K562 (cell line): ENCODE results near the gene SPRED2.

Experiments used
- CHD2 ChIP-seq: IDR thresholded peaks from 2 replicates; pipeline ENCODE4 v1.6.1; 2011; ENCODE audit warnings: low read depth, low read length
- ESRRA ChIP-seq: fragments of 450-650 bp; IDR thresholded peaks from 2 replicates; pipeline ENCODE4 v1.6.1; 2014; ENCODE audit warnings: low read depth, mild to moderate bottlenecking, moderate library complexity, borderline replicate concordance
- SNRNP70 ChIP-seq: fragments of 200-400 bp; formaldehyde crosslinking; optimal IDR thresholded peaks from 2 replicates; pipeline ENCODE3; 2017; ENCODE audit warnings: low read depth, low read length
- SOX6 ChIP-seq: fragments of 450-650 bp; IDR thresholded peaks from 2 replicates; pipeline ENCODE4 v1.6.1; 2014; ENCODE audit warnings: mild to moderate bottlenecking
- ZBTB34 ChIP-seq: fragments of 250-450 bp; sonication (Bioruptor Pico); IDR thresholded peaks from 2 replicates; pipeline ENCODE4 v1.8.0; 2021; ENCODE audit warnings: mild to moderate bottlenecking, moderate library complexity
- TF ChIP-seq, protein P1 (sequence below), 3 experiments: IDR thresholded peaks in 2 of 3; conservative IDR thresholded peaks in 1 of 3; 2 replicates each; pipeline ENCODE4 v1.5.1; 2011 to 2012; ENCODE audit warnings: low read length in 3 of 3, mild to moderate bottlenecking in 3 of 3, control low read depth in 2 of 3, improper control_type of control experiment in 1 of 3, inconsistent platforms in 1 of 3, low read depth in 1 of 3, mixed read lengths in 1 of 3, moderate library complexity in 1 of 3; ENCODE audit not compliant: insufficient read depth in 2 of 3

DNA sequence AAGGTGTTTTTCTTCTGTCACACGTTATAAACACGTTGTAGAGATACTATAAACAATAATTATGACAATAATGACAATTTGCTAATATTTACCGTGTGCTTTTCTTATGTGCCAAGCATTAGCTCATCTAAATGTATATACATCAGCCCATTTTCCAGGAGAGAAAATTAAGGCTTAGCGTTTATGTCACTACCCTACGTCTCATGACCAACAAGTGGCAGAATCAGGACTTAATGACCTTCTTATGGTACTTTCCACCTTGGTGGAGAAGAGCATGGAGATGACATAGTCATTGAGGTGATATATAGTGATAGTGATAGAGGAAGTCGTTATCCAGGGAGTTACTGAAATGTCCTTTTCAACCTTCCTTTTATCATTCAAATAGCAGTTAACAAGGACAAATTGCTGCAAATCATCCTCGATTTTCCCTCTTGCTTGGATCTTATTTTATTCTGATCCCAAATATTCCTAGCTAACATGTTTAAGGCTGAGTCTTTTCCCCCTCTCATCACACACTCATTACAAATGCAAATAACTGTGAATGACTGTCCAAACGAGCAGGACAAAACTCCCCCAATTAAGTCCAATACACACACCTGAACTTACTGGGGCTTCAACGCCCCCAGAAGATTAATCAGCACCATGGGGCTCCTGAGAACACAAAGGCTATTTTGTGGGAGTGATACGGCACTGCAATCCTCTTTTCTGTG, 27.3 kb downstream of the SPRED2 start:
- TF ChIP-seq ZBTB34 (CRISPR knock-in tag) (no peak), ESRRA (peak; percentile 59; the same call in 1 of the 2 replicates), CHD2 (no peak), SNRNP70 (no peak), SOX6 (no peak)
- TF ChIP-seq, protein P1, sequence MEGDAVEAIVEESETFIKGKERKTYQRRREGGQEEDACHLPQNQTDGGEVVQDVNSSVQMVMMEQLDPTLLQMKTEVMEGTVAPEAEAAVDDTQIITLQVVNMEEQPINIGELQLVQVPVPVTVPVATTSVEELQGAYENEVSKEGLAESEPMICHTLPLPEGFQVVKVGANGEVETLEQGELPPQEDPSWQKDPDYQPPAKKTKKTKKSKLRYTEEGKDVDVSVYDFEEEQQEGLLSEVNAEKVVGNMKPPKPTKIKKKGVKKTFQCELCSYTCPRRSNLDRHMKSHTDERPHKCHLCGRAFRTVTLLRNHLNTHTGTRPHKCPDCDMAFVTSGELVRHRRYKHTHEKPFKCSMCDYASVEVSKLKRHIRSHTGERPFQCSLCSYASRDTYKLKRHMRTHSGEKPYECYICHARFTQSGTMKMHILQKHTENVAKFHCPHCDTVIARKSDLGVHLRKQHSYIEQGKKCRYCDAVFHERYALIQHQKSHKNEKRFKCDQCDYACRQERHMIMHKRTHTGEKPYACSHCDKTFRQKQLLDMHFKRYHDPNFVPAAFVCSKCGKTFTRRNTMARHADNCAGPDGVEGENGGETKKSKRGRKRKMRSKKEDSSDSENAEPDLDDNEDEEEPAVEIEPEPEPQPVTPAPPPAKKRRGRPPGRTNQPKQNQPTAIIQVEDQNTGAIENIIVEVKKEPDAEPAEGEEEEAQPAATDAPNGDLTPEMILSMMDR (IDR thresholded peaks at IDR 0.05 in 2 of 3, conservative IDR thresholded peaks at IDR 0.05 in 1 of 3; ENCODE audit: insufficient read depth in 2 of 3, low read depth in 1 of 3, low read length in 3 of 3): no peak
